ENCODE data around the gene RAB28. TPM values are rescaled to one million over a fixed set of nuclear protein-coding genes. Genes with fewer than 3 reads are reported as not detected.

The RAB28 gene
- total RNA-seq, 1 experiment from 2014 or later = 10.4 TPM

DNA sequence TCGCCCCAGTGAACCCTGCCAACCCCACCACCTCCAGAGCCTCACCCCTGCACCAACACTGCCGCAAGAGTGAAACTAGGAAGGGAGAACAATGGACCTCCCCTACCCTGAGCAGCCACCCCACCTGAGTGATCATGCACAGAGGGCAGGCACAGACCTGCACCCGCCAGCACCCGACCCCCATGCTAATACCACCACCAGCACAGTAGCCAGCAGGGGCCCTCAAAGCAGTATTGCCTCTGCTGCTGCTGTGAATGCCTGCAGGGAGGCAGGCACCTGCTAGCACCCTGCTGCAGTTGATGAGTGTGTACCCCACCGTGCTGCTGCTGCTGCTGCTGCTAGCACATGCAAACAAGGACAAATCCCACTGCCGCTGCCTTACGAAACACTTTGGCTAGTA lies 100.1 kb downstream of the RAB28 start:
- no peaks in the 10 kb centered on the region for H3K27me3 ChIP-seq (ENCODE audit: low read length)
- intact Hi-C loops (cut with micrococcal nuclease) = no loop called here
- no peak for DNase-seq
- POLR2A ChIA-PET (ENCODE audit: unreplicated experiment) = no interaction called here
- no peaks in the 10 kb centered on the region for H3K9me2 ChIP-seq (replicated peaks; ENCODE audit: low read length)
- H3K9me3 ChIP-seq (ENCODE audit: low read length) = no peaks in the 10 kb centered on the region
- no peak overlapping the region for H3K4me3 ChIP-seq (ENCODE audit: low read length)
- no peak overlapping the region for H3K4me2 ChIP-seq (ENCODE audit: low read length)
- BruUV-seq (replicated peaks) = no TSS peak
- H3K9ac ChIP-seq (ENCODE audit: low read length) = no peak overlapping the region
- no peak for TF ChIP-seq EZH2phosphoT487 (IDR thresholded peaks at IDR 0.05; ENCODE audit: borderline replicate concordance, low read length)
- TF ChIP-seq CTCF (conservative IDR thresholded peaks at IDR 0.05; ENCODE audit: low read depth, low read length) = no peak
- no peak for TF ChIP-seq EZH2 (IDR thresholded peaks at IDR 0.05; ENCODE audit: low read length, unreplicated experiment)
- H4K20me1 ChIP-seq (ENCODE audit: low read length) = no peaks in the 10 kb centered on the region
- CTCF ChIA-PET = no interaction called here
- no peaks in the 10 kb centered on the region for H3K4me1 ChIP-seq (ENCODE audit: insufficient read depth, low read length)
- no peaks in the 10 kb centered on the region for H3F3A ChIP-seq (ENCODE audit: low read length, unreplicated experiment)
- no peaks in the 10 kb centered on the region for H3K79me2 ChIP-seq (ENCODE audit: low read length)
- no peak overlapping the region for H3K27ac ChIP-seq (ENCODE audit: low read length)
- no peak overlapping the region for H2AFZ ChIP-seq (ENCODE audit: low read length)
- H3K36me3 ChIP-seq (ENCODE audit: low read depth, low read length) = no peaks in the 10 kb centered on the region
- ATAC-seq = no peak

- POLR2A ChIA-PET (ENCODE audit: unreplicated experiment) = no interaction called here
- intact Hi-C loops (cut with micrococcal nuclease) = no loop called here
- no peak overlapping the region for H2AFZ ChIP-seq (ENCODE audit: low read length)
- no peak overlapping the region for H3K9ac ChIP-seq (ENCODE audit: low read length)
- no peaks in the 10 kb centered on the region for H3K9me2 ChIP-seq (replicated peaks; ENCODE audit: low read length)
- H3K4me3 ChIP-seq (ENCODE audit: low read length) = no peak overlapping the region
- H3K36me3 ChIP-seq (ENCODE audit: low read depth, low read length) = no peaks in the 10 kb centered on the region
- no peaks in the 10 kb centered on the region for H3K79me2 ChIP-seq (ENCODE audit: low read length)
- H3F3A ChIP-seq (ENCODE audit: low read length, unreplicated experiment) = no peaks in the 10 kb centered on the region
- BruUV-seq (replicated peaks) = no TSS peak
- H3K4me2 ChIP-seq (ENCODE audit: low read length) = no peak overlapping the region
- no peak for DNase-seq
- TF ChIP-seq EZH2 (IDR thresholded peaks at IDR 0.05; ENCODE audit: low read length, unreplicated experiment) (no peak), EZH2phosphoT487 (IDR thresholded peaks at IDR 0.05; ENCODE audit: borderline replicate concordance, low read length) (no peak), CTCF (conservative IDR thresholded peaks at IDR 0.05; ENCODE audit: low read depth, low read length) (no peak)
- no peaks in the 10 kb centered on the region for H4K20me1 ChIP-seq (ENCODE audit: low read length)
- no peak overlapping the region for H3K27ac ChIP-seq (ENCODE audit: low read length)
- H3K4me1 ChIP-seq (ENCODE audit: insufficient read depth, low read length) = no peaks in the 10 kb centered on the region
- CTCF ChIA-PET = interaction anchor here (0.7 kb wide), 1 partner anchor 100 kb away, joined by 4 read pairs; no protein-coding TSS in a partner anchor
- H3K27me3 ChIP-seq (ENCODE audit: low read length) = no peaks in the 10 kb centered on the region
- no peaks in the 10 kb centered on the region for H3K9me3 ChIP-seq (ENCODE audit: low read length)
- no peak for ATAC-seq
These were observed 105.0 kb downstream of the RAB28 start for GRCh38 chr4:13378973-13379759.

DNA sequence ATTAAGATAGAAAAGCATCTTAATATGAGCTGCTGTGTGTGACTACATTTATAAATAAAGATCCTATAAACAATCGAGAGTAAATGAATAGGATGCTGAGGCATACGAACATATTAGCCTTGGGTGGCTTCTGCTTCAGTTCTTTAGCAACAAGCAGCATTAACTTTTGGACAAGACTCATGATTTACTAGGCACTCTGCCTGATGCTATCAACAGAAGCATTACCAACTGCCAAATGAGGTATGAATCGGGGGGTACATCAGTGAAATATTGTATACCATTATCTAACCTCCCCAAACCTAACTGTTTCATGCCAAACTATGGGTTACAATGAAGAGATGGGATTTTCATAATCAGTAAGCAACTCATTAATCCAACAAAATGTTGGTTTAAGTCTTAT lies 113.1 kb downstream of the RAB28 start:
- Histone ChIP-seq H3K4me2 (ENCODE audit: low read length) (no peak overlapping the region), H3K36me3 (ENCODE audit: low read depth, low read length) (no peaks in the 10 kb centered on the region), H3K27me3 (ENCODE audit: low read length) (no peaks in the 10 kb centered on the region), H3K9me3 (ENCODE audit: low read length) (no peaks in the 10 kb centered on the region), H3K27ac (ENCODE audit: low read length) (no peak overlapping the region), H3K9me2 (replicated peaks; ENCODE audit: low read length) (no peaks in the 10 kb centered on the region), H3K4me1 (ENCODE audit: insufficient read depth, low read length) (no peaks in the 10 kb centered on the region), H3K4me3 (ENCODE audit: low read length) (no peak overlapping the region), H2AFZ (ENCODE audit: low read length) (no peak overlapping the region), H3K79me2 (ENCODE audit: low read length) (no peaks in the 10 kb centered on the region), H4K20me1 (ENCODE audit: low read length) (no peaks in the 10 kb centered on the region), H3K9ac (ENCODE audit: low read length) (no peak overlapping the region), H3F3A (ENCODE audit: low read length, unreplicated experiment) (no peaks in the 10 kb centered on the region)
- ChIA-PET CTCF (no interaction called here), POLR2A (ENCODE audit: unreplicated experiment) (no interaction called here)
- no TSS peak for BruUV-seq (replicated peaks)
- DNase-seq = no peak
- no peak for ATAC-seq
- intact Hi-C loops (cut with micrococcal nuclease) = no loop called here
- TF ChIP-seq CTCF (conservative IDR thresholded peaks at IDR 0.05; ENCODE audit: low read depth, low read length) (no peak), EZH2phosphoT487 (IDR thresholded peaks at IDR 0.05; ENCODE audit: borderline replicate concordance, low read length) (no peak), EZH2 (IDR thresholded peaks at IDR 0.05; ENCODE audit: low read length, unreplicated experiment) (no peak)
